ENCODE measurements around the gene PRKG2.

Gene PRKG2

DNA sequence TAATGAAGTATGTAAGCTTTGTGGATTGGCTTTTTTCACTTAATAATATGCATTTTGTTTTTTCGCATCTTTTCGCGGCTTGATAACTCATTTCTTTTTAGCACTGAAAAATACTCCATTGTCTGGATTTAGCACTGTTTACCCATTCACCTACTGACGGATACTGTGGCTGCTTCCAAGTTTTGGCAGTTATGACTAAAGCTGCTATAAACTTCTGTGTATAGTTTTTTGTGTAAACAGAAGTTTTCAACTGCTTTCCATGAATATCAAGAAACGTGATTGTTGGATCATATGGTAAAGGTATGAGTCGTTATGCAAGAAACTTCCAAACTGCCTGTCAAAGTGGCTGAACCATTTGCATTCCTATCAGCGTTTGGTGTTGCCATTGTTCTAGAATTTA, 96.9 kb downstream of the PRKG2 start:
- Histone ChIP-seq H3K9me3 (ENCODE audit: control insufficient read depth, low read depth, low read length) (no peaks in the 10 kb centered on the region), H3K4me3 (ENCODE audit: low read length) (no peak overlapping the region), H3K27me3 (ENCODE audit: control insufficient read depth, insufficient read depth, low read length) (no peaks in the 10 kb centered on the region), H3K27ac (ENCODE audit: low read length) (no peak overlapping the region), H3K36me3 (ENCODE audit: control insufficient read depth, low read depth, low read length) (no peaks in the 10 kb centered on the region), H3K4me1 (ENCODE audit: control insufficient read depth, low read depth, low read length) (no peaks in the 10 kb centered on the region), H3K9ac (ENCODE audit: low read length) (no peak overlapping the region)

DNA sequence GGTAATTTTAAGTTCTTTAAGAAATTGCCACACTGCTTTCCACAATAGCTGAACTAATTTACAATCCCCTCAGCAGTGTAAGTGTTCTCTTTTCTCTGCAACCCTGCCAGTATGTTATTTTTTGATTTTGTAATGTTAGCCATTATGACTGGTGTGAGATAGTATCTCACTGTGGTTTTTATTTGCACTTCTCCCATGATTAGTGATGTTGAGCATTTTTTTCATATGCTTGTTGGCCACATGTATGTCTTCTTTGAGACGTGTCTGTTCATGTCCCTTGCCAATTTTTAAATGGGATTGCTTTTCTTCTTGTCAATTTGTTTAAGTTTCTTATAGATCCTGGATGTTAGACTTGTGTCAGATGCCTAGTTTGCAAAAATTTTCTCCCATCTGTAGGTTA, 98.5 kb downstream of the PRKG2 start:
- no peaks in the 10 kb centered on the region for H3K27me3 ChIP-seq (ENCODE audit: control insufficient read depth, insufficient read depth, low read length)
- no peak overlapping the region for H3K27ac ChIP-seq (ENCODE audit: low read length)
- H3K9me3 ChIP-seq (ENCODE audit: control insufficient read depth, low read depth, low read length): no peaks in the 10 kb centered on the region
- H3K4me1 ChIP-seq (ENCODE audit: control insufficient read depth, low read depth, low read length): no peaks in the 10 kb centered on the region
- H3K4me3 ChIP-seq (ENCODE audit: low read length): no peak overlapping the region
- H3K9ac ChIP-seq (ENCODE audit: low read length): no peak overlapping the region
- H3K36me3 ChIP-seq (ENCODE audit: control insufficient read depth, low read depth, low read length): no peaks in the 10 kb centered on the region

DNA sequence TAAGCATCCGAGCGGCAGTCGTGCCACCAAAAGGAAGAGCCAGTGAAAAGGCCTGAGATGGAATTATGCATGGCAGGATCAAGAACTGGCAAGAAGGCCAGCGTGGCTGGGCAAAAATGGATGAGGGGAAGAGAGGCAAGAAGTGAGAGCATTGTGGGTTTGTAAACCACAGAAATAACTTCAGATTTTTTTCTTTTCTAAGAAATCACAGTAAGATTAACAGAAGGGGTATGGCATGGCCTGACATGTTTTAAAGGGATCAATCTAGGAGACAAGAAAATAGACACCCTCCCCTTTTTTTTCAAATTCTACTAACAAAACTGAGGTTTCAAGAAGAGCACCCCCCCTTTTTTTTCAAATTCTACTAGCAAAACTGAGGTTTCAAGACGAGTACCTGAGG, 102.0 kb downstream of the PRKG2 start:
- Histone ChIP-seq H3K27ac (ENCODE audit: low read length) (no peak overlapping the region), H3K4me3 (ENCODE audit: low read length) (no peak overlapping the region), H3K36me3 (ENCODE audit: control insufficient read depth, low read depth, low read length) (no peaks in the 10 kb centered on the region), H3K9me3 (ENCODE audit: control insufficient read depth, low read depth, low read length) (no peaks in the 10 kb centered on the region), H3K27me3 (ENCODE audit: control insufficient read depth, insufficient read depth, low read length) (no peaks in the 10 kb centered on the region), H3K9ac (ENCODE audit: low read length) (no peak overlapping the region), H3K4me1 (ENCODE audit: control insufficient read depth, low read depth, low read length) (no peaks in the 10 kb centered on the region)

DNA sequence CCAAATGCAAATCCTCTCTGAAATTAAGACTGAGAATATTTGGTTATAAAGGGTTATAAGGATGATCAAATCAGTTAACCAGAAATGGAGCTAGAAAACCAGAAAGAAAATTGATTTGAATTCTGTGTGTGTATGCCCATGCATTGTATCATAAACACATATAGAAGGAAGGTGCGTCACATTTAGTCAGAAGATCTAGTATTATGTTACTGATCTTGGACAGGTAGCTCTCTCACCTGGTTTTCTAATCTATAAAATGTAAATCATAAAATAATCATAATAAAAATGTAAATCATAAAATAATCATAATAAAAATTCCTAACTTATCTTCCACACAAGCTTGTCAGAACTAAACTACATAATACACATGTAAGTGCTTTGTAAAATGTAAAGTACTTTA, 105.7 kb downstream of the PRKG2 start:
- no peaks in the 10 kb centered on the region for H3K27me3 ChIP-seq (ENCODE audit: control insufficient read depth, insufficient read depth, low read length)
- no peaks in the 10 kb centered on the region for H3K4me1 ChIP-seq (ENCODE audit: control insufficient read depth, low read depth, low read length)
- no peaks in the 10 kb centered on the region for H3K36me3 ChIP-seq (ENCODE audit: control insufficient read depth, low read depth, low read length)
- no peak overlapping the region for H3K4me3 ChIP-seq (ENCODE audit: low read length)
- H3K9me3 ChIP-seq (ENCODE audit: control insufficient read depth, low read depth, low read length): no peaks in the 10 kb centered on the region
- H3K9ac ChIP-seq (ENCODE audit: low read length): no peak overlapping the region
- H3K27ac ChIP-seq (ENCODE audit: low read length): no peak overlapping the region

DNA sequence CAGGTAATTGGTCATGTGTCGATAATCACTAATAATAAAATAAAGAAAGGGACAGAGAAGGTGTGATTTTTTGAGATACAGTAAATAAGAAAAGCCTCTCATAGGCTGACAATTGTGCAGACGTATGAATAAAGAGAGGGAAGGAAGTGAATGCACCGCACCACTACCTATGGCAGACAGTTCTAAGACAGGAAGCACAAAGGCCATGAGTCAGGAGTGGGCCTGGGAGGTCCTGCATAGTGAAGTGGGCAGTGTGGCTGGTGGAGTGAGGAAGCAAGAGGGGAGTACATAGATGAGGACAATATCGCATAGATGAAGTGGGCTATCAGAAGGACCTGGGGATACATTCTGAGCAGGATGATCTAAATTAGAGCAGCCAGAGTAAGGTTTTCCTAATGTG, 108.9 kb downstream of the PRKG2 start:
- Histone ChIP-seq H3K9me3 (ENCODE audit: control insufficient read depth, low read depth, low read length) (no peaks in the 10 kb centered on the region), H3K27ac (ENCODE audit: low read length) (no peak overlapping the region), H3K9ac (ENCODE audit: low read length) (no peak overlapping the region), H3K36me3 (ENCODE audit: control insufficient read depth, low read depth, low read length) (no peaks in the 10 kb centered on the region), H3K27me3 (ENCODE audit: control insufficient read depth, insufficient read depth, low read length) (no peaks in the 10 kb centered on the region), H3K4me3 (ENCODE audit: low read length) (no peak overlapping the region), H3K4me1 (ENCODE audit: control insufficient read depth, low read depth, low read length) (no peaks in the 10 kb centered on the region)

DNA sequence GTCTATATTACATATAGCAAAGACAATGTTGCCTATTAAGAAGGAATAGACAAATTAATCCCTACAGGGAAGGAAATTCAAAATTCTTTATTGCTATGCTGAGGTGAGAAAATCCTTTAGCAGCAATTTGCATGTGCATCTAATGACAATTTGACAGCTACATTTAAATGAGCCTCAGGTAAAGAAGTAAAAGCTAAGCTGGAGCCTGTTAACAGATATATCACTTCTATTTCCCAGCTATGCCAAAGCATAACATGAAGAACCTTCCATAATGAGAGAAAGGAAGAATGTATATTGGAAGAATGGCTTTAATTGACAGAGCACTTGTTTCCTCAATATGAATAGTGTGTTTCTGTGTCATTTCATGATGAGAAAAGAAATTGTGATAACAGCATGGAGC, 112.9 kb downstream of the PRKG2 start:
- no peaks in the 10 kb centered on the region for H3K4me1 ChIP-seq (ENCODE audit: control insufficient read depth, low read depth, low read length)
- no peak overlapping the region for H3K27ac ChIP-seq (ENCODE audit: low read length)
- H3K9ac ChIP-seq (ENCODE audit: low read length): no peak overlapping the region
- H3K36me3 ChIP-seq (ENCODE audit: control insufficient read depth, low read depth, low read length): no peaks in the 10 kb centered on the region
- H3K27me3 ChIP-seq (ENCODE audit: control insufficient read depth, insufficient read depth, low read length): no peaks in the 10 kb centered on the region
- no peaks in the 10 kb centered on the region for H3K9me3 ChIP-seq (ENCODE audit: control insufficient read depth, low read depth, low read length)
- no peak overlapping the region for H3K4me3 ChIP-seq (ENCODE audit: low read length)

DNA sequence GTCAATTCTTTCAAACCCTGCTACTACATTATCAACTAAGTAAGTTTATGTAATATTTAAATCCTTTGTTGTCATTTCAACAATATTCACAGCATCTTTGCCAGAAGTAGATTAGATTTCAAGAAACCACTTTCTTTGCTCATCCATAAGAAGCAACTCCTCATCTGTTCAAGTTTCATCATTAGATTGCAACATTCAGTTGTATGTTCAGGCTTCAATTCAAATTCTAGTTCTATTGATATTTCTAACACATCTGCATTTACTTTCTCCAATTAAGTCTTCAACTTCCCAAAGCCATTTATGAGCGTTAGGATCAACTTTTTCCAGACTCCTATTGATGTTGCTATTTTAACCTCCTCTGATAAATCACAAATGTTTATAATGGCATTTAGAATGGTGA, 118.5 kb downstream of the PRKG2 start:
- Histone ChIP-seq H3K27me3 (ENCODE audit: control insufficient read depth, insufficient read depth, low read length) (no peaks in the 10 kb centered on the region), H3K36me3 (ENCODE audit: control insufficient read depth, low read depth, low read length) (no peaks in the 10 kb centered on the region), H3K9me3 (ENCODE audit: control insufficient read depth, low read depth, low read length) (no peaks in the 10 kb centered on the region), H3K27ac (ENCODE audit: low read length) (no peak overlapping the region), H3K9ac (ENCODE audit: low read length) (no peak overlapping the region), H3K4me3 (ENCODE audit: low read length) (no peak overlapping the region), H3K4me1 (ENCODE audit: control insufficient read depth, low read depth, low read length) (no peaks in the 10 kb centered on the region)

DNA sequence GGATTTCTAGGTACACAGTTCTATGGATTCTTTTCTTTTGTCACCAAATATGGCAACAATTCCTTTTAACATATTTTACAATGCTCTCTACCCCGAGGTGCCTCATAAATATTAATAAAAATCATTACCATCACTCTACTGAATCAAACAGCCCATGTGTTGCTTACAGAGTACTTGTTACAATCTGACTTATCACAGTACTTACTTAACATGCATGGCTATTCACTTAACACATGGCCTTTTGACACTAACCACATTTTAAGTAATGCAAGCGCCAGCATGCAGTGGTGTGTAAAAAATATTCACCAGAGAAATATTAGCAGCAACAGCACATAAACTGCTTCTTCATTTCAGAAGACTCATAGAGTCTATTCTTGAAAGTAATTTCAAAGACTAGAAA, 119.6 kb downstream of the PRKG2 start:
- no peaks in the 10 kb centered on the region for H3K27me3 ChIP-seq (ENCODE audit: control insufficient read depth, insufficient read depth, low read length)
- no peaks in the 10 kb centered on the region for H3K4me1 ChIP-seq (ENCODE audit: control insufficient read depth, low read depth, low read length)
- no peak overlapping the region for H3K27ac ChIP-seq (ENCODE audit: low read length)
- H3K9ac ChIP-seq (ENCODE audit: low read length): no peak overlapping the region
- H3K9me3 ChIP-seq (ENCODE audit: control insufficient read depth, low read depth, low read length): no peaks in the 10 kb centered on the region
- no peaks in the 10 kb centered on the region for H3K36me3 ChIP-seq (ENCODE audit: control insufficient read depth, low read depth, low read length)
- H3K4me3 ChIP-seq (ENCODE audit: low read length): no peak overlapping the region

DNA sequence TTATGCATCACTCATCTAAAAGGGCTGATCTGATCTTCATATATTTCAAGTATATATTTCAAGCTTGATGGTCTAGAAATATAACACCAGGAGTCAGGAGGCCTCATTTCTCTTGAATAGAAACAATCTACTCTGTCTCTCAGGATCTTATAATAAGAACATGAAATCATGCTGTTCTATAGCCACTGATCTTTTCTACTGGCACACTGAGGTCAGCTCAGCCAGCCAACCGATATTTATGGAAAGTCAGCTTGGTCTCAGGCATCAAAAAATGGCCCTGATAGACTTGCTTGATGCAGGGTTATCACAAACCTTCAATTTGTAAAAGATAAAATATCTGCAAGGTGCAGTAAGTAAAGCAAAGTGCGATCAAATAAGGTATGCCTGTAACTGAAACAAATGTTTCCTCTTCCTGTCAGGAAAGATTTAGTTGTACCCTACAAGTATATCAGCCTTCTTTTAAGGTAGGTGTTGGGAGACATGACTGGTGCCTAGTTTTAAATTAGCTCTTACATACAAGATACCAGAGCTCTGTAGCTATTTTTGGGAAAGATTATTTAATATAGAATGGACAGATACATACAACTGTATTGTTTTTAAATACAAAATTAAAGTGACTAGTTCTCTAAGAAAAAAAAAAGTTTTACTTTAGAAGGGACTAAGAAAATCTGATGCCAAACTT, 121.2 kb downstream of the PRKG2 start:
- Histone ChIP-seq H3K4me1 (ENCODE audit: control insufficient read depth, low read depth, low read length) (no peaks in the 10 kb centered on the region), H3K4me3 (ENCODE audit: low read length) (no peak overlapping the region), H3K9me3 (ENCODE audit: control insufficient read depth, low read depth, low read length) (no peaks in the 10 kb centered on the region), H3K36me3 (ENCODE audit: control insufficient read depth, low read depth, low read length) (no peaks in the 10 kb centered on the region), H3K27ac (ENCODE audit: low read length) (no peak overlapping the region), H3K9ac (ENCODE audit: low read length) (no peak overlapping the region), H3K27me3 (ENCODE audit: control insufficient read depth, insufficient read depth, low read length) (no peaks in the 10 kb centered on the region)

DNA sequence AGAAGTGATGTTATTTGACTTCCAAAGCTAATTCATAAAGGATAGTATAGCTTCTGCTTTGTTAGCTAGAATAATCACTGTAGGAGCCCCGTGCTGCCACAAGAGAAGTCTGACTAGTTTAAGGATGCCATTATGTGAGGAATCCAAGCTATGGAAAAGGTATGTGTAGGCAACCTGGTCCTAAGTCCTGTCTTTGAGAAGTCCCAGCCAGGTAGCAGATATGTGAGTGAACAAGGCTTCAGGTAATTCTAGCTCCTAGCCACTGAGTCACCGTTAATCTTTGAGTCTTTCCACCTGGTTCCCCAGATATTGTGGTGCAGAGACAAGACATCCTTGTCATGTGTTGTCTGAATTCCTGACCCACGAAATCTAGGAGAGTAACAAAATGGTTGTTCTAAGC, 129.0 kb downstream of the PRKG2 start:
- Histone ChIP-seq H3K27me3 (ENCODE audit: control insufficient read depth, insufficient read depth, low read length) (no peaks in the 10 kb centered on the region), H3K36me3 (ENCODE audit: control insufficient read depth, low read depth, low read length) (no peaks in the 10 kb centered on the region), H3K9me3 (ENCODE audit: control insufficient read depth, low read depth, low read length) (no peaks in the 10 kb centered on the region), H3K9ac (ENCODE audit: low read length) (no peak overlapping the region), H3K4me3 (ENCODE audit: low read length) (no peak overlapping the region), H3K27ac (ENCODE audit: low read length) (no peak overlapping the region), H3K4me1 (ENCODE audit: control insufficient read depth, low read depth, low read length) (no peaks in the 10 kb centered on the region)

DNA sequence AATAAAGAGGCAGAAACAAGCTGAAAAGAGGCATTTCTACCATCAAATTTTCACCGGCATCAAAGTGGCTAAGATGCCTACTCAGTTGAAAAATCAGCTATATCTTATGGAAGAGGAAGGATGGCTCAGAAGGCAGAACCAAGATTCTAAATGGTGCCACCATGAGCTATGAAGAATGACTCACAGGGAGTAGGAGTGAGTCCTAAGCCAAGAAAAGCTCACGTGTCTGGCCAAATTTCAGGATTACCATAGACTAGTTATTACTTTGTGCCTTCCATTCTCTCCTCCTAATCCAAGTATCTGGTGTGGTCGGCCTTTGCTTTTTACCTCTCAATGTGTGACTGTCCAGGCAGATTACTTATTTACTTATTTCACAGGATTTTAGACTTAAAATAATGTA, 129.7 kb downstream of the PRKG2 start:
- Histone ChIP-seq H3K9ac (ENCODE audit: low read length) (no peak overlapping the region), H3K9me3 (ENCODE audit: control insufficient read depth, low read depth, low read length) (no peaks in the 10 kb centered on the region), H3K4me3 (ENCODE audit: low read length) (no peak overlapping the region), H3K4me1 (ENCODE audit: control insufficient read depth, low read depth, low read length) (no peaks in the 10 kb centered on the region), H3K36me3 (ENCODE audit: control insufficient read depth, low read depth, low read length) (no peaks in the 10 kb centered on the region), H3K27me3 (ENCODE audit: control insufficient read depth, insufficient read depth, low read length) (no peaks in the 10 kb centered on the region), H3K27ac (ENCODE audit: low read length) (no peak overlapping the region)

DNA sequence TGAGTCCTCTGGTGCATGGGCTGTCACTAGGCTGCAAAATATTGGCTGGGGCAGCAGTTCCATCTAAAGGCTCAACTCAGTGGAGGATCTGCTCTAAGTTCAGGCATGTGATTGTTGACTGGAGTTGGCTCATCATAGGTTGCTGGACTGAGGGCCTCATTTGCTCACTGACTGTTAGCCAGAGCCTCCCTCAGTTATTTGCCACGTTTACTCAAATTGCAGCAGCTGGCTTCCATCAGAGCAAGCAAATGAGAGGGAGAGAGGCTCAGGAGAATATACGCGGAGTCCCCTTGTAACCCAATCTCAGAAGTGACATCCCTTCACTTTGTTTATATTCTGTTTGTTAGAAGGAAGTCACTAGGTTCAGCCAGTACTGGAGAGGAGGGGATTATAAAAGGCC, 130.4 kb downstream of the PRKG2 start:
- H3K27me3 ChIP-seq (ENCODE audit: control insufficient read depth, insufficient read depth, low read length): no peaks in the 10 kb centered on the region

More for the DNA sequence above, 130.4 kb downstream of the PRKG2 start:
- Histone ChIP-seq H3K27ac (ENCODE audit: low read length) (no peak overlapping the region), H3K4me1 (ENCODE audit: control insufficient read depth, low read depth, low read length) (no peaks in the 10 kb centered on the region), H3K9ac (ENCODE audit: low read length) (no peak overlapping the region), H3K4me3 (ENCODE audit: low read length) (no peak overlapping the region), H3K9me3 (ENCODE audit: control insufficient read depth, low read depth, low read length) (no peaks in the 10 kb centered on the region), H3K36me3 (ENCODE audit: control insufficient read depth, low read depth, low read length) (no peaks in the 10 kb centered on the region)

All from iPS-18a (cell line).